CD4-positive, alpha-beta T cell treated with Interleukin-2 at 100 ng/mL for 4 hours (primary cell): ENCODE results near the gene TRIP10.
A peak's percentile ranks its signal among the peaks of the same experiment; 100 is the strongest.
"Not testable (repeated sequence)": the region's sequence is repeated elsewhere in the genome, so short reads cannot be mapped to it uniquely, and the experiment has no call there.

Experiments used
- DNase-seq: peaks from one replicate; pipeline ENCODE4 v3.0.0-alpha.2; 2020; ENCODE audit warnings: low spot score

TRIP10 gene

GRCh38 chr19:6743714-6744380 lies 4.4 kb downstream of the TRIP10 start:
- DNase-seq: no peak

GRCh38 chr19:6744381-6745301 lies 5.2 kb downstream of the TRIP10 start:
- no peak for DNase-seq

GRCh38 chr19:6745965-6746364 lies 6.5 kb downstream of the TRIP10 start:
- no peak for DNase-seq

- not testable (repeated sequence) for DNase-seq
These were observed 9.1 kb downstream of the TRIP10 start for GRCh38 chr19:6748543-6748942.

GRCh38 chr19:6750062-6750461 lies 10.6 kb downstream of the TRIP10 start:
- no peak for DNase-seq

GRCh38 chr19:6751189-6751588 lies 11.7 kb downstream of the TRIP10 start:
- DNase-seq: no peak

GRCh38 chr19:6752256-6753177 lies 13.0 kb downstream of the TRIP10 start:
- DNase-seq: no peak

- peak; percentile 72 for DNase-seq
These were observed 13.9 kb downstream of the TRIP10 start for GRCh38 chr19:6753178-6754031.

GRCh38 chr19:6754136-6754535 lies 14.7 kb downstream of the TRIP10 start:
- DNase-seq: no peak

- no peak for DNase-seq
These were observed 15.4 kb downstream of the TRIP10 start for GRCh38 chr19:6754653-6755463.

- DNase-seq: no peak
These were observed 21.1 kb downstream of the TRIP10 start for GRCh38 chr19:6760606-6761005.

GRCh38 chr19:6761053-6761676 lies 21.7 kb downstream of the TRIP10 start:
- no peak for DNase-seq

- not testable (repeated sequence) for DNase-seq
These were observed 22.8 kb downstream of the TRIP10 start for GRCh38 chr19:6762253-6762797.

GRCh38 chr19:6765738-6766356 lies 26.4 kb downstream of the TRIP10 start:
- DNase-seq: no peak

GRCh38 chr19:6766357-6767080 lies 27.0 kb downstream of the TRIP10 start:
- DNase-seq: no peak

GRCh38 chr19:6767081-6767356 lies 27.5 kb downstream of the TRIP10 start:
- peak; percentile 71 for DNase-seq

- DNase-seq: peak; percentile 97
These were observed 28.1 kb downstream of the TRIP10 start, which contains the start of gene SH2D3A for GRCh38 chr19:6767357-6768235. TSS of gene SH2D3A (minus strand) at chr19:6767435. CDS start at chr19:6763748, 3,687 bp downstream.
